ENCODE data around the gene LOXL1.

- TF ChIP-seq EZH2 (IDR thresholded peaks at IDR 0.05; ENCODE audit: low read length, unreplicated experiment), result no peak
- TF ChIP-seq CTCF (conservative IDR thresholded peaks at IDR 0.05; ENCODE audit: low read depth, low read length), result no peak
- no peak for TF ChIP-seq EZH2phosphoT487 (IDR thresholded peaks at IDR 0.05; ENCODE audit: borderline replicate concordance, low read length)
Observed at GRCh38 chr15:73927003-73927475, 777 bp downstream of the LOXL1 start.

All from PC-3 (cell line).